ENCODE data around the gene PRDM11. TPM values are rescaled to one million over a fixed set of nuclear protein-coding genes. Genes with fewer than 3 reads are reported as not detected.
A peak's percentile ranks its signal among the peaks of the same experiment; 100 is the strongest.

PRDM11 gene
- polyA plus RNA-seq, 6 donors from 2014 or later, result 0.75 to 3.6 (median 1.6) TPM

DNA sequence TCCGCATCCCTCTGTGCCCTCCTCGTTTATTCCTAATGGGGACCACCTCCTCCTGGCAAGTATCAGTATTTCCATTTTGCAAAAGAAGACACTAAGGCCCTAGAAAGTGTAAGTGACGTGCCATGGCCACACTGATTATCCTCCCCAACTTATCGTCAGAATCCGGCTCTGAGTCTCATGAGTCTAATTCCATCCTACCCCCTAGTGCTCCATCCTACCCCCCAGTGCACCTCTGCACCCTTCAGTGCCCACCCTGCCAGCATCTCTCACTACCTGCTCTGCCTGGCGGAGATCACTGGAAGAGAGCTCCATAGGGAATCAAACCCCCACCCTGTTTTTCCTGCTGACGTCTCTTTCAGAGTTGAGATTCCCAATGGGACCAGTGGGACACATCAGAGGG is 31.8 kb downstream of the PRDM11 start:
- DNase-seq (no peak), ATAC-seq (ENCODE audit: low read depth in 2 of 2) (no peak)
- H3K36me3 Mint-ChIP-seq, result peaks cover 6 to 7% of the 10 kb centered on the region in 2 donors
- H3K9me3 Mint-ChIP-seq, result no peaks in the 10 kb centered on the region
- H3K27ac Mint-ChIP-seq, result peak overlapping the region in 1 of 6 donors; percentile 44
- H3K27me3 Mint-ChIP-seq, result peaks cover 0 to 29% (median 21%) of the 10 kb centered on the region in 3 donors
- peak overlapping the region in 3 of 8 donors; percentile 13 to 89 (median 73) for H3K4me3 Mint-ChIP-seq
- H3K4me1 Mint-ChIP-seq, result peaks cover 24 to 40% (median 39%) of the 10 kb centered on the region in 3 donors

GRCh38 chr11:45178890-45179671 is 32.6 kb downstream of the PRDM11 start:
- H3K9me3 Mint-ChIP-seq, result no peaks in the 10 kb centered on the region
- H3K4me1 Mint-ChIP-seq, result peaks cover 24 to 39% (median 38%) of the 10 kb centered on the region in 3 donors
- peak overlapping the region in 7 of 8 donors; percentile 29 to 93 (median 85) for H3K4me3 Mint-ChIP-seq
- H3K27me3 Mint-ChIP-seq, result peaks cover 0 to 29% (median 21%) of the 10 kb centered on the region in 3 donors
- ATAC-seq (ENCODE audit: low read depth in 2 of 2) (no peak), DNase-seq (no peak)
- peaks cover 6 to 7% of the 10 kb centered on the region in 2 donors for H3K36me3 Mint-ChIP-seq
- peak overlapping the region in 2 of 6 donors; percentile 40 to 88 for H3K27ac Mint-ChIP-seq

GRCh38 chr11:45179686-45180178 is 33.3 kb downstream of the PRDM11 start:
- no peak for DNase-seq
- H3K4me1 Mint-ChIP-seq, result peaks cover 24 to 37% (median 33%) of the 10 kb centered on the region in 3 donors
- no peak for ATAC-seq (ENCODE audit: low read depth in 2 of 2)
- H3K27me3 Mint-ChIP-seq, result peaks cover 0 to 29% (median 21%) of the 10 kb centered on the region in 3 donors
- H3K27ac Mint-ChIP-seq, result peak overlapping the region in 1 of 6 donors; percentile 87
- H3K4me3 Mint-ChIP-seq, result peak overlapping the region; percentile 77 to 93 (median 87)
- no peaks in the 10 kb centered on the region for H3K9me3 Mint-ChIP-seq
- peaks cover 6 to 7% of the 10 kb centered on the region in 2 donors for H3K36me3 Mint-ChIP-seq

DNA sequence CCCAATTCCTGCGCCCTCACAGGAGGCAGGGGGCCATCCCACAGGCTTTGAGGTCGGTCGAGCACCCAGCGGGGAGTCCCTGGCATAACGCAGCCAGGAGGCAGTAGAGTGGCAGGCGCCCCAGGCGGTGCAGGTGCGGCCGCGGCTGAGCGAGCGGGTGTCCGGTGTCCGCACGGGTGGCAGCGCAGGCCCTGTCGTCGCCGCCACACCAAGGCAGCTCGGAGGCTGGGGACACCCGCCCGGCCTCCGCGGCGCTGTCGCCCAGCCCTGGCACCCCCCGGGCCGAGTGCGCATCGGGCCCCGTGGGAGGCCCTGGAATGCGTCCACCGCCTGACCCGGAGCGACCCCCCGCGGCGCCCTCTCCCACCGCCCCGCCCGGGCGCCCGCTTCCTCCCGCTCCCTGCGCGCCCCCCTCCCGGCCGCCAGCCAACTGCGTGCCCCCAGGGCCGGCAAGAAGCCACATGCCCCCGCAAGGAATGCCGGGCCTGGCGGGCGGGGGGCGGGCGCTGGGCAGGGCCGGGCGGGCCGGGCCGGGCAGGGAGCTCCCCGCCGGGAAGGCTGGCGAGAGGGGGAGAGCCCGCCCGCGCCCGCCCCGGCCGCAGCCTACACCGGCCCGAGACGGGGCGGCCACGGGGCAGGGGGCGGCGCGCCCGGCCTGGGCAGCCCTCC is 33.9 kb downstream of the PRDM11 start:
- Mint-ChIP-seq H3K4me3 (peak overlapping the region; percentile 77 to 93 (median 87)), H3K27me3 (peaks cover 0 to 29% (median 21%) of the 10 kb centered on the region in 3 donors), H3K4me1 (peaks cover 24 to 34% (median 29%) of the 10 kb centered on the region in 3 donors), H3K9me3 (no peaks in the 10 kb centered on the region), H3K36me3 (peaks cover under 1 to 7% of the 10 kb centered on the region in 2 donors), H3K27ac (peak overlapping the region in 1 of 6 donors; percentile 87)
- DNase-seq, result peak; percentile 6
- peak; percentile 66 to 73 for ATAC-seq (ENCODE audit: low read depth in 2 of 2)

- Mint-ChIP-seq H3K27ac (no peak overlapping the region), H3K36me3 (peaks cover 0 to 7% of the 10 kb centered on the region in 2 donors), H3K27me3 (peaks cover 0 to 29% (median 21%) of the 10 kb centered on the region in 3 donors), H3K4me1 (peaks cover 24 to 34% (median 28%) of the 10 kb centered on the region in 3 donors), H3K9me3 (no peaks in the 10 kb centered on the region), H3K4me3 (peak overlapping the region in 1 of 8 donors; percentile 82)
- ATAC-seq (ENCODE audit: low read depth in 2 of 2) (peak; percentile 61 to 64), DNase-seq (peak; percentile 19)
Observed at GRCh38 chr11:45180848-45181192, 34.4 kb downstream of the PRDM11 start.

DNA sequence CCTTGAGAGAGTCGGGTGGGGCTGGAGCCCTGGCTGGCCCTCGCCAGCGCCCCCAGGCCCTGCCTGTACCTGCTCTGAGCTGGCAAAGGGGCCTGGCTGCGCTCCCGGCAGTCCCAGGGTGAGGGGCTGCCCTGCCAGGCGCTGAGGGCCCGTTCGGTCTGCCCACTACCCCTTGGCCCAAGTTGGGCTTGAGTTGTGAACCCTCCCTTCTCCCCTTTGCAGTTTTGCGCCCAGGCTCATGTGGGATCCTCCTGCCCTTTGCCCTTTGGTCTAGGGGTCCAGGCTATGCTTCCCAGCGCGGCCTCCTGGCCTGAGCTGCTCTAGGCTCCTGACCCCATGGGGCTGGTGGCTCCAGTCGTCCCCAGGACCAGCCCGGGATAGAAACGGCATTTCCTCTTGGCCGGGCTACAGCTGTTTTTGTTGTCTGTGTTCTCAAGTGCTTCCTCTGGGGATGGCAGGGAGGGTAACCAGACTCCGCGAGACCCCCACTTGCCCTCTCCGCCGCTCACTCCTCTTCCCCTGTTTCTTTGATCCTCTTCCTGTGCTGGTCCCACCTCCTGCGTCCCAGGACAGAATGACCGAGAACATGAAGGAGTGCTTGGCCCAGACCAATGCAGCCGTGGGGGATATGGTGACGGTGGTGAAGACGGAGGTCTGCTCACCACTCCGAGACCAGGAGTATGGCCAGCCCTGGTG is 34.9 kb downstream of the PRDM11 start:
- H3K9me3 Mint-ChIP-seq, result no peaks in the 10 kb centered on the region
- ATAC-seq (ENCODE audit: low read depth in 2 of 2) (no peak), DNase-seq (no peak)
- peak overlapping the region; percentile 46 to 82 (median 66) for H3K4me3 Mint-ChIP-seq
- peak overlapping the region in 1 of 6 donors; percentile 56 for H3K27ac Mint-ChIP-seq
- H3K27me3 Mint-ChIP-seq, result peaks cover 0 to 29% (median 21%) of the 10 kb centered on the region in 3 donors
- H3K4me1 Mint-ChIP-seq, result peaks cover 24 to 34% (median 28%) of the 10 kb centered on the region in 3 donors
- H3K36me3 Mint-ChIP-seq, result peaks cover 0 to 7% of the 10 kb centered on the region in 2 donors

DNA sequence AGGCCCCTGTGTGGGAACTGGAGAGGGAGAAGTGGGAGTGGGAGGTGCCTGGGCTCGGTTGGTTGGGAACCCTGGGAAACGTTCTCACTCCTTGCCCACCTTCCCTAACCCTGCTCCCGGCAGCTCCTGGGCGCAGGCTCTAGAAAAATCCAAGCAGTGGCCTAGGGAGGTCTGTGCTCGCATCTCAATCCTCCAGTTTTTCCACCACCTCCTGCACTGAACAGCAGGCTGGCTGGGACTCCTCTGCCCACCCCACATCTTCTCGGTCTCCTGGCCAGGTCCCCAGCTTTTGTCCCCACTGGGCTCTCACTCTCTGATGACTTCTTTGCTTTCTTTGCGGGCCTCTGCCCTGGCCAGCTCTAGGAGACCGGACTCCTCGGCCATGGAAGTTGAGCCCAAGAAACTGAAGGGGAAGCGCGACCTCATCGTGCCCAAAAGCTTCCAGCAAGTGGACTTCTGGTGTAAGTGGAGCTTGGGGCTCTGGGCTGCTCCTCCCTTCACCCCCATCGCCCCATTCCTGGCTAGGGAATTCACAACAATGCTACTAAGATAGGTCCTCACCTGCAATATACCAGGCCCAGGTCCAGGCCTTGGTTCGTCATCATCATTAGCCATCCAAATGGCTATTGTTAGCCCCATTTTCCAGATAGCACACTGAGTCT is 35.6 kb downstream of the PRDM11 start:
- H3K4me3 Mint-ChIP-seq, result peak overlapping the region in 7 of 8 donors; percentile 52 to 82 (median 64)
- no peaks in the 10 kb centered on the region for H3K9me3 Mint-ChIP-seq
- DNase-seq, result no peak
- peaks cover 0 to 29% (median 20%) of the 10 kb centered on the region in 3 donors for H3K27me3 Mint-ChIP-seq
- H3K27ac Mint-ChIP-seq, result peak overlapping the region in 3 of 6 donors; percentile 7 to 59 (median 56)
- peaks cover 24 to 34% (median 28%) of the 10 kb centered on the region in 3 donors for H3K4me1 Mint-ChIP-seq
- ATAC-seq (ENCODE audit: low read depth in 2 of 2), result no peak
- H3K36me3 Mint-ChIP-seq, result peaks cover 0 to 7% of the 10 kb centered on the region in 2 donors

DNA sequence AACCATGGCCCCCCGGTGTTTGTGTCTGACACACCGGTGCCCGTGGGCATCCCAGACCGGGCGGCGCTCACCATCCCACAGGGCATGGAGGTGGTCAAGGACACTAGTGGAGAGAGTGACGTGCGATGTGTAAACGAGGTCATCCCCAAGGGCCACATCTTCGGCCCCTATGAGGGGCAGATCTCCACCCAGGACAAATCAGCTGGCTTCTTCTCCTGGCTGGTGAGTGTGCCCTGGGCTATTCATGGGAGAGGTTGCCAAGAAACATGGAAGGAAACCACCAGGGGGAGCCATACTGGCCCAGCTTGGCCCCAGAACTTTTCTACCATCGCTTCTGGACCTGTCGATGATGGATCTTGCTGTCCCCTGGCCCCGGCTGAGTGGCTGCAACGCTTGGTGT is 36.5 kb downstream of the PRDM11 start:
- no peaks in the 10 kb centered on the region for H3K9me3 Mint-ChIP-seq
- peaks cover 0 to 21% (median 13%) of the 10 kb centered on the region in 3 donors for H3K27me3 Mint-ChIP-seq
- H3K4me3 Mint-ChIP-seq, result peak overlapping the region in 3 of 8 donors; percentile 13 to 82 (median 75)
- ATAC-seq (ENCODE audit: low read depth in 2 of 2) (no peak), DNase-seq (no peak)
- no peak overlapping the region for H3K27ac Mint-ChIP-seq
- peaks cover 18 to 30% (median 22%) of the 10 kb centered on the region in 3 donors for H3K4me1 Mint-ChIP-seq
- H3K36me3 Mint-ChIP-seq, result no peaks in the 10 kb centered on the region

- Mint-ChIP-seq H3K9me3 (no peaks in the 10 kb centered on the region), H3K27ac (no peak overlapping the region), H3K27me3 (peaks cover 0 to 4% (median 0%) of the 10 kb centered on the region in 3 donors), H3K36me3 (peaks cover 3 to 4% of the 10 kb centered on the region in 2 donors), H3K4me1 (peaks cover 4 to 12% (median 5%) of the 10 kb centered on the region in 3 donors), H3K4me3 (no peak overlapping the region)
- no peak for DNase-seq
- no peak for ATAC-seq (ENCODE audit: low read depth in 2 of 2)
Observed at GRCh38 chr11:45184640-45185039, 38.2 kb downstream of the PRDM11 start.

- ATAC-seq (ENCODE audit: low read depth in 2 of 2) (no peak), DNase-seq (no peak)
- no peaks in the 10 kb centered on the region for H3K9me3 Mint-ChIP-seq
- H3K27me3 Mint-ChIP-seq, result no peaks in the 10 kb centered on the region
- peaks cover 0 to 8% (median 0%) of the 10 kb centered on the region in 3 donors for H3K4me1 Mint-ChIP-seq
- H3K27ac Mint-ChIP-seq, result no peak overlapping the region
- H3K36me3 Mint-ChIP-seq, result peaks cover 3 to 5% of the 10 kb centered on the region in 2 donors
- H3K4me3 Mint-ChIP-seq, result no peak overlapping the region
Observed at GRCh38 chr11:45185228-45185729, 38.8 kb downstream of the PRDM11 start.

DNA sequence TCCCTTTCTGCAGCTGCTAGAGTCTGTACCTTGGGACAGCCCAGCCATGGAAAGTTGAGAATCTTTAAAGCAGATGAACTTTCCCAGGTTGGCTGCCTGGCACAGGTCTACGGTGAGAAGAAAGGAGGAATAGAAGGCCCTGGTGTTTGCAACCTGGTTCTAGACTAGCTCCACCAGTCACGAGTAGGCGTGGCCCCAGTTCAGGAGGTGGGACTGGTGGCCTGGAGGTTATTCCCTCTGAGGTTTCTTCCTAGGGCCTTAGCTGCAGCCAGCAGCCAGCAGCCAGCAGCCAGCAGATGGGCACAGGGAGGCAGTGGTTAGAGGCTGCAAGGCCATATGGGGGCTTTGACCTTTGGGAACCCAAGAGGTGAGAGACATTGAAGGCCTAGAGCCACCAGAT is 40.9 kb downstream of the PRDM11 start:
- no peaks in the 10 kb centered on the region for H3K27me3 Mint-ChIP-seq
- peaks cover 3 to 5% of the 10 kb centered on the region in 2 donors for H3K36me3 Mint-ChIP-seq
- no peak for ATAC-seq (ENCODE audit: low read depth in 2 of 2)
- no peaks in the 10 kb centered on the region for H3K9me3 Mint-ChIP-seq
- peak overlapping the region in 2 of 6 donors; percentile 34 to 77 for H3K27ac Mint-ChIP-seq
- no peak for DNase-seq
- H3K4me1 Mint-ChIP-seq, result no peaks in the 10 kb centered on the region
- no peak overlapping the region for H3K4me3 Mint-ChIP-seq

DNA sequence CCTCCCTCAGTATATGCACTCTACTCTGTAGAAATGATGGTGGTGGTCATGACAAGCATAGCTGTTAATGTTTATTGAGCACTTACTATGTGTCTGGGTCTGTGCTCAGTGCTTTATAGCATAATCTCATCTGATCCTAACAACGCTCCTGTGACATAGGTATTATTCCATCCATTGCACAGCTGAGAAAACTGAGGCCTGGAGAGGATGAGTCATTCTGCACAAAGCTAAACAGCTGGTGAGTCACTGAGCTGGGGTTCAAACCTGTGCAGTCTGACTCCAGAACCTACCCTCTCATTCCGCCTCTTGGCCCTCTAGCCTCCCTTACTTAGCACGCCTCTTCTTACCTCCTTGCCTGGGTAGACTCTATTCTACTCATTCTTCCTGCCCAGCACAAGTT is 41.7 kb downstream of the PRDM11 start:
- Mint-ChIP-seq H3K27ac (peak overlapping the region in 1 of 6 donors; percentile 33), H3K4me1 (no peaks in the 10 kb centered on the region), H3K9me3 (no peaks in the 10 kb centered on the region), H3K36me3 (peaks cover 3 to 5% of the 10 kb centered on the region in 2 donors), H3K4me3 (no peak overlapping the region), H3K27me3 (no peaks in the 10 kb centered on the region)
- DNase-seq, result no peak
- ATAC-seq (ENCODE audit: low read depth in 2 of 2), result no peak

All from naive B cell (primary cell).